ENCODE measurements around the gene ZNF333. TPM values are rescaled to one million over a fixed set of nuclear protein-coding genes. Genes with fewer than 3 reads are reported as not detected.

The ZNF333 gene
- total and polyA plus RNA-seq, 2 of the 4 experiments (the other 2 are of a cell fraction) = 9.8 to 15.1 TPM

DNA sequence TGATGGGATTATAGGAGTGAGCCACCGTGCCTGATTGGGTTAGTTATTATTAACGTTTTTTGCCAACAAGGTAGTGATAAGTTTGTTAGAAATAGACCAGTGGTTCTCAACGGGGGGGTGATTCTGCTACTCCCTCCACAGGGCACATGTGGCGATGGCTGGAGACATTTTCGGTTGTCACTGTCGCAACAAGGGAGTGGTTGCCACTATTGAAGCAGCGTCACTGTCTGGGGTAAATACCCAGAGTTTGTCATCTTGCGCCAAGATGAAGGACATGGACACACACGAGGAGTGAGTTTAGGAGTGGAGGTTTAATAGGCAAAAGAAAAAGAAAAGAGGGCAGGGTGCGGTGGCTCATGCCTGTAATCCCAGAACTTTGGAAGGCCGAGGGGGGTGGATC is 34.1 kb upstream of the ZNF333 start:
- H2BK20ac ChIP-seq (ENCODE audit: low read depth, low read length) = no peak overlapping the region
- no peak overlapping the region for H2AFZ ChIP-seq (replicated peaks; ENCODE audit: low read length, poor library complexity)
- DNase-seq = no peak
- in situ Hi-C loops (cut with MboI; ENCODE audit: low sequenced_read_pairs) (no loop called here), dilution Hi-C loops (cut with HindIII; ENCODE audit: low sequenced_read_pairs, unreplicated experiment) (no loop called here), intact Hi-C loops (cut with micrococcal nuclease) (no loop called here)
- no peaks in the 10 kb centered on the region for H4K20me1 ChIP-seq (ENCODE audit: insufficient read depth, low read length)
- H3K27me3 ChIP-seq (ENCODE audit: control insufficient read depth, insufficient read depth, low read length) = no peaks in the 10 kb centered on the region
- no peak overlapping the region for H3K27ac ChIP-seq (ENCODE audit: insufficient read depth, low read length)
- TF ChIP-seq RFX5 (IDR thresholded peaks at IDR 0.05; ENCODE audit: low read depth, low read length) = no peak
- TF ChIP-seq FOS (IDR thresholded peaks at IDR 0.05; ENCODE audit: low read depth, low read length) = no peak
- TF ChIP-seq, protein P1, sequence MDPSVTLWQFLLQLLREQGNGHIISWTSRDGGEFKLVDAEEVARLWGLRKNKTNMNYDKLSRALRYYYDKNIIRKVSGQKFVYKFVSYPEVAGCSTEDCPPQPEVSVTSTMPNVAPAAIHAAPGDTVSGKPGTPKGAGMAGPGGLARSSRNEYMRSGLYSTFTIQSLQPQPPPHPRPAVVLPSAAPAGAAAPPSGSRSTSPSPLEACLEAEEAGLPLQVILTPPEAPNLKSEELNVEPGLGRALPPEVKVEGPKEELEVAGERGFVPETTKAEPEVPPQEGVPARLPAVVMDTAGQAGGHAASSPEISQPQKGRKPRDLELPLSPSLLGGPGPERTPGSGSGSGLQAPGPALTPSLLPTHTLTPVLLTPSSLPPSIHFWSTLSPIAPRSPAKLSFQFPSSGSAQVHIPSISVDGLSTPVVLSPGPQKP (IDR thresholded peaks at IDR 0.05; ENCODE audit: borderline replicate concordance, low read depth, low read length) = no peak
- TF ChIP-seq CEBPB (IDR thresholded peaks at IDR 0.05; ENCODE audit: low read depth, low read length) = no peak
- TF ChIP-seq MAZ (IDR thresholded peaks at IDR 0.05; ENCODE audit: borderline replicate concordance, low read depth, low read length) = no peak
- no peak for TF ChIP-seq RAD21 (IDR thresholded peaks at IDR 0.05; ENCODE audit: low read length)
- TF ChIP-seq POLR2A (IDR thresholded peaks at IDR 0.05; ENCODE audit: low read depth, low read length) = no peak
- TF ChIP-seq NFE2L2 (IDR thresholded peaks at IDR 0.05; ENCODE audit: low read depth, low read length) = no peak
- TF ChIP-seq, protein P2, sequence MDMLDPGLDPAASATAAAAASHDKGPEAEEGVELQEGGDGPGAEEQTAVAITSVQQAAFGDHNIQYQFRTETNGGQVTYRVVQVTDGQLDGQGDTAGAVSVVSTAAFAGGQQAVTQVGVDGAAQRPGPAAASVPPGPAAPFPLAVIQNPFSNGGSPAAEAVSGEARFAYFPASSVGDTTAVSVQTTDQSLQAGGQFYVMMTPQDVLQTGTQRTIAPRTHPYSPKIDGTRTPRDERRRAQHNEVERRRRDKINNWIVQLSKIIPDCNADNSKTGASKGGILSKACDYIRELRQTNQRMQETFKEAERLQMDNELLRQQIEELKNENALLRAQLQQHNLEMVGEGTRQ (IDR thresholded peaks at IDR 0.05; ENCODE audit: low read depth, low read length) = no peak
- no peak for TF ChIP-seq BHLHE40 (IDR thresholded peaks at IDR 0.05; ENCODE audit: low read depth, low read length)
- TF ChIP-seq SMC3 (IDR thresholded peaks at IDR 0.05; ENCODE audit: low read depth, low read length) = no peak
- no peak for TF ChIP-seq RCOR1 (IDR thresholded peaks at IDR 0.05; ENCODE audit: insufficient replicate concordance, low read length)
- no peak for TF ChIP-seq CHD1 (IDR thresholded peaks at IDR 0.05; ENCODE audit: low read depth, low read length)
- no peak for TF ChIP-seq MAFK (IDR thresholded peaks at IDR 0.05; ENCODE audit: low read depth, low read length)
- ChIA-PET CTCF (no interaction called here), POLR2A (ENCODE audit: unreplicated experiment) (no interaction called here)
- H2BK120ac ChIP-seq (ENCODE audit: low read depth, low read length) = no peak overlapping the region
- H2AK9ac ChIP-seq (replicated peaks; ENCODE audit: low read depth, low read length, poor library complexity) = no peak overlapping the region
- ATAC-seq (ENCODE audit: low read depth) = no peak
- H3K9me1 ChIP-seq (ENCODE audit: insufficient read depth, low read length) = no peaks in the 10 kb centered on the region
- WGBS, 2 experiments (ENCODE audit: extremely low coverage in 2 of 2, insufficient read length in 1 of 2) = 83% methylated on average over 2 of the region's 11 CpGs; no CpG with 5 or more reads in 1 of the 2 experiments
- H3K9ac ChIP-seq (ENCODE audit: low read depth, low read length) = no peak overlapping the region
- no peak overlapping the region for H3K23ac ChIP-seq (ENCODE audit: low read depth, low read length)
- H2BK5ac ChIP-seq (ENCODE audit: low read depth, low read length, poor library complexity, severe bottlenecking) = no peak overlapping the region
- no peak overlapping the region for H3K14ac ChIP-seq (replicated peaks; ENCODE audit: low read depth, low read length)
- H4K5ac ChIP-seq (ENCODE audit: low read depth, low read length) = no peak overlapping the region
- no peak overlapping the region for H3K4me3 ChIP-seq (ENCODE audit: insufficient read depth, low read depth, low read length)
- no peaks in the 10 kb centered on the region for H3K4me1 ChIP-seq (ENCODE audit: control insufficient read depth, insufficient read depth, low read length)
- no peak overlapping the region for H3K56ac ChIP-seq (ENCODE audit: extremely low read depth, insufficient read depth, low read length)
- no peak overlapping the region for H2AK5ac ChIP-seq (ENCODE audit: low read depth, low read length)
- H3K79me1 ChIP-seq (ENCODE audit: low read depth in 1 of 2, low read length in 2 of 2) = no peaks in the 10 kb centered on the region
- no peak overlapping the region for H3K4ac ChIP-seq (ENCODE audit: low read depth, low read length)
- no peak overlapping the region for H2BK15ac ChIP-seq (ENCODE audit: low read depth, low read length)
- BruUV-seq (replicated peaks) = no TSS peak
- H3K36me3 ChIP-seq (ENCODE audit: control insufficient read depth, insufficient read depth, low read length) = no peaks in the 10 kb centered on the region
- no peak overlapping the region for H4K8ac ChIP-seq (ENCODE audit: low read depth in 2 of 2, low read length in 2 of 2)
- H3K4me2 ChIP-seq (ENCODE audit: low read depth, low read length) = no peak overlapping the region
- no peaks in the 10 kb centered on the region for H3K9me3 ChIP-seq (ENCODE audit: control insufficient read depth, insufficient read depth, low read length)
- no peak overlapping the region for H4K91ac ChIP-seq (ENCODE audit: insufficient read depth, low read depth, low read length)
- no peak overlapping the region for H3K18ac ChIP-seq (ENCODE audit: low read depth, low read length)

Data from IMR-90 (cell line).